Retinal pigment epithelial cell (primary cell): Measurements from ENCODE around the gene NLRC3.

Experiments used
- DNase-seq: peaks from one replicate; pipeline ENCODE4 v3.0.0-alpha.2; 2010; ENCODE audit warnings: low read depth
- H3K4me3 ChIP-seq: 2 replicates; pipeline ENCODE4 v1.5.1; 2011; ENCODE audit warnings: mild to moderate bottlenecking, low read length, control low read depth, moderate library complexity
- CTCF ChIP-seq: conservative IDR thresholded peaks from 2 replicates; pipeline ENCODE4 v1.5.1; 2011; ENCODE audit warnings: low read depth, low read length, control low read depth, inconsistent platforms

The NLRC3 gene

DNA sequence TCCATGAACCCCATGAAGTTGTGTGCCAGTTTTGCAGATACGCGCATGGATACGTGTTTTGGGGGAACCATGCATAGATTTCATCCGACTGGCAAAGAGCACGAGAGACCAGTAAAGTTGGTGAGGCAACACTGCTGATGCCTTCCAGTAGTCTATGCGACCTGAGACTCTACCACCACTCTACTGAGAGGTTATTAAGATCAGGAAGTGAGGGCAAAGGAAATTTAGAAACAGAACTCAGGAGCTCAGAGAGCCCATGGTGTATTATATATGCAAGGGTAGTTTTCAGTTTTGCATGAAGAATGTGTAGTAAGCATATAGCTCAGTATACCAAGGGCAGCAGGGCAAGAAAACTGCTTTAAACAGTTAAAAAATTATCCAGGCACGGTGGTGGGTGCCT lies 30.0 kb upstream of the NLRC3 start:
- H3K4me3 ChIP-seq = no peak overlapping the region
- DNase-seq = no peak
- TF ChIP-seq CTCF = no peak

DNA sequence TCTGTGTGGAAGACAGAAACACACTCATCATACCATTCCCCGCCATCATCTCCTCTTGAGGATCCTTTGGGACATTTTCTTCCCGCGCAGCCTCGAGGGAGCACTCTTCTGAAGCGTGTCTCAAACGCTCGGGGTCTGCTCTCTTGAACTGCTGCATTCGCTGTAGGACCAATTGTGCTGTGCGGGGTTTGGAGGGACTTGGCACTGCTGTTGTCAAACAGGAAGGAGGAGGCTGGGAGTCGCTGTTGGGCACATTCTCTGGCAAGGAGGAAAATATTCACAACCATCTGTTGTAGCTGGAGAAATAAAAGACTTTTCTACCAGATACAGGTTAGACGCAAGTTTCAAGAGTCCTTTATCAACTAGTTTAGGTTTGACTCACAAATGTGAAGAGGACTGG lies 29.2 kb upstream of the NLRC3 start:
- no peak for TF ChIP-seq CTCF
- H3K4me3 ChIP-seq = no peak overlapping the region
- DNase-seq = no peak

- no peak overlapping the region for H3K4me3 ChIP-seq
- DNase-seq = no peak
- TF ChIP-seq CTCF = no peak
Measured at GRCh38 chr16:3602320-3602653, 25.1 kb upstream of the NLRC3 start.

DNA sequence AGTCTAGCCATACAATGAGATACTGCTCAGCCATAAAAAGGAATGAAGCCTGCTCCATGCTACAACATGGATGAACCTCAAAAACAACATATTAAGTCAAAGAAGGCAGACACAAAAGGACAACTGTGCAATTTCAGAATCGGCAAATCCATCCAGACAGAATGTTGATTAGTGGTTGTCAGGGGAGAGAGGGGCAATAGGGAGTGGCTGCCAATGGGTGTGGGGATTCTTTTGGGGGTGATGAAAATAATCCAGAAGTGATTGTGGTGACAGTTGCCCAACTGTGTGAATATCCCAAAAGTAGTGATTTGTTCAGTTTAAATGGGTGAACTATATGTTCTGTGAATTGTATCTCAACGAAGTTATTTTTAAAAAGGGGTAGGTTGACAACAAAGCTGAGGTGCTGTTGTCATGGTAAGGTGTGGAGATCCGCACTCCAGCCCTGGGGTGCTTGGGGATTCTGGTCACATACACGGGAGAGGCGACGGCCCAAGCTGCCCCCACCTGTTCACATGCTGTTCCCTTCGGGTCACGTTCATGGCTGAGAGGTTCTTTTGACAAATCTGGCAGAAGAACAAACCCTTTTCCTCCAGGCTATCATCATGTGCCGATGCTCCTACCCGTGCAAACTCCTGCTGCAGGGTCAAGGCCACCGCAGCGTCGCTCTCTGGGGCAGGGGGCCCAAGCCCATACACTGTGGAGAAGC lies 24.6 kb upstream of the NLRC3 start:
- TF ChIP-seq CTCF = no peak
- no peak overlapping the region for H3K4me3 ChIP-seq
- no peak for DNase-seq

- TF ChIP-seq CTCF = no peak
- DNase-seq = no peak
- H3K4me3 ChIP-seq = no peak overlapping the region
Measured at GRCh38 chr16:3599922-3600321, 22.7 kb upstream of the NLRC3 start.

GRCh38 chr16:3599121-3599520 lies 21.9 kb upstream of the NLRC3 start:
- TF ChIP-seq CTCF = no peak
- DNase-seq = no peak

GRCh38 chr16:3598236-3598635 lies 21.0 kb upstream of the NLRC3 start:
- TF ChIP-seq CTCF = no peak
- DNase-seq = no peak

More at GRCh38 chr16:3599121-3599520, 21.9 kb upstream of the NLRC3 start:
- no peak overlapping the region for H3K4me3 ChIP-seq

More at GRCh38 chr16:3598236-3598635, 21.0 kb upstream of the NLRC3 start:
- H3K4me3 ChIP-seq = no peak overlapping the region
